ENCODE measurements around the gene TRMT11. TPM values are rescaled to one million over a fixed set of nuclear protein-coding genes. Genes with fewer than 3 reads are reported as not detected.
"Not testable (repeated sequence)": the region's sequence is repeated elsewhere in the genome, so short reads cannot be mapped to it uniquely, and the experiment has no call there.

TRMT11 gene
- total RNA-seq, 2 experiments from 2014 or later, result 38.9 to 45.0 TPM

- ChIA-PET CTCF (interaction anchor here (0.6 to 1.2 kb wide), 3 partner anchors 9 to 358 kb away, joined by 3 to 6 read pairs (median 3); partner anchors contain the start of gene HINT3), POLR2A (no interaction called here)
These were observed 2.0 kb upstream of the TRMT11 start for GRCh38 chr6:125984311-125984710.

- POLR2A ChIA-PET, result interaction anchor here (1.7 to 1.9 kb wide), 2 partner anchors 196 to 205 kb away, joined by 10 to 23 read pairs; partner anchors contain the start of gene NCOA7
- CTCF ChIA-PET, result interaction anchor here (0.8 to 1.9 kb wide), 5 partner anchors 12 to 204 kb away, joined by 3 to 11 read pairs (median 4); partner anchors contain the start of gene NCOA7
These were observed 818 bp upstream of the TRMT11 start for GRCh38 chr6:125985522-125985921.

- ChIA-PET POLR2A (interaction anchor here (1.7 to 2.0 kb wide), 3 partner anchors 29 to 205 kb away, joined by 7 to 23 read pairs (median 10); partner anchors contain the start of gene NCOA7), CTCF (interaction anchor here (0.8 to 1.9 kb wide), 6 partner anchors 10 to 205 kb away, joined by 3 to 11 read pairs (median 4); partner anchors contain the start of gene NCOA7)
These were observed 400 bp upstream of the TRMT11 start for GRCh38 chr6:125985979-125986300.

GRCh38 chr6:125987026-125987617 is 782 bp downstream of the TRMT11 start:
- POLR2A ChIA-PET, result interaction anchor here (1.0 to 2.0 kb wide), 4 partner anchors 30 to 206 kb away, joined by 3 to 23 read pairs (median 8); partner anchors contain the start of genes HINT3 and NCOA7
- CTCF ChIA-PET, result interaction anchor here (0.7 to 1.9 kb wide), 5 partner anchors 9 to 206 kb away, joined by 3 to 11 read pairs (median 4); partner anchors contain the start of gene NCOA7

- CTCF ChIA-PET, result no interaction called here
- POLR2A ChIA-PET, result no interaction called here
These were observed 1.9 kb downstream of the TRMT11 start for GRCh38 chr6:125988280-125988679.

- POLR2A ChIA-PET, result no interaction called here
- CTCF ChIA-PET, result interaction anchor here (0.7 kb wide), 1 partner anchor 9 kb away, joined by 4 read pairs; no protein-coding TSS in a partner anchor
These were observed 3.3 kb downstream of the TRMT11 start for GRCh38 chr6:125989631-125990030.

- ChIA-PET CTCF (no interaction called here), POLR2A (no interaction called here)
These were observed 5.3 kb downstream of the TRMT11 start for GRCh38 chr6:125991653-125992052.

- ChIA-PET POLR2A (no interaction called here), CTCF (interaction anchor here (1.1 to 1.3 kb wide), 2 partner anchors 39 to 681 kb away, joined by 3 to 4 read pairs; partner anchors contain the start of gene HINT3)
These were observed 8.5 kb downstream of the TRMT11 start for GRCh38 chr6:125994670-125995488.

GRCh38 chr6:125995972-125996580 is 9.7 kb downstream of the TRMT11 start:
- POLR2A ChIA-PET, result no interaction called here
- CTCF ChIA-PET, result interaction anchor here (0.6 kb wide), 1 partner anchor 10 kb away, joined by 4 read pairs; the partner anchor contains the start of gene TRMT11

GRCh38 chr6:126002755-126003679 is 16.7 kb downstream of the TRMT11 start:
- ChIA-PET CTCF (no interaction called here), POLR2A (no interaction called here)

- CTCF ChIA-PET, result no interaction called here
- POLR2A ChIA-PET, result no interaction called here
These were observed 21.5 kb downstream of the TRMT11 start for GRCh38 chr6:126007800-126008199.

GRCh38 chr6:126010040-126010439 is 23.7 kb downstream of the TRMT11 start:
- ChIA-PET CTCF (no interaction called here), POLR2A (no interaction called here)

- ChIA-PET CTCF (no interaction called here), POLR2A (no interaction called here)
These were observed 29.5 kb downstream of the TRMT11 start for GRCh38 chr6:126015863-126016262.

- ChIA-PET CTCF (no interaction called here), POLR2A (no interaction called here)
These were observed 30.3 kb downstream of the TRMT11 start for GRCh38 chr6:126016591-126016990.

GRCh38 chr6:126017668-126018067 is 31.3 kb downstream of the TRMT11 start:
- ChIA-PET POLR2A (no interaction called here), CTCF (no interaction called here)

GRCh38 chr6:126020305-126021050 is 34.1 kb downstream of the TRMT11 start:
- POLR2A ChIA-PET, result no interaction called here
- CTCF ChIA-PET, result no interaction called here

- CTCF ChIA-PET, POLR2A ChIA-PET: not testable (repeated sequence)
These were observed 37.1 kb downstream of the TRMT11 start for GRCh38 chr6:126023474-126023873.

- ChIA-PET CTCF (no interaction called here), POLR2A (no interaction called here)
These were observed 39.7 kb downstream of the TRMT11 start for GRCh38 chr6:126026001-126026400.

GRCh38 chr6:126027601-126028000 is 41.3 kb downstream of the TRMT11 start:
- ChIA-PET CTCF (no interaction called here), POLR2A (no interaction called here)

All from activated CD8-positive, alpha-beta memory T cell treated with anti-CD3 and anti-CD28 coated beads for 36 hours (primary cell).